Measurements from ENCODE around the gene NLRP7. TPM values are rescaled to one million over a fixed set of nuclear protein-coding genes. Genes with fewer than 3 reads are reported as not detected.
"Not testable (repeated sequence)": the region's sequence is repeated elsewhere in the genome, so short reads cannot be mapped to it uniquely, and the experiment has no call there.

Gene NLRP7
- total and polyA plus RNA-seq, 2 of the 13 experiments (the other 11 are each of a cell fraction or from before 2014, with no cell fraction given), result not detected

DNA sequence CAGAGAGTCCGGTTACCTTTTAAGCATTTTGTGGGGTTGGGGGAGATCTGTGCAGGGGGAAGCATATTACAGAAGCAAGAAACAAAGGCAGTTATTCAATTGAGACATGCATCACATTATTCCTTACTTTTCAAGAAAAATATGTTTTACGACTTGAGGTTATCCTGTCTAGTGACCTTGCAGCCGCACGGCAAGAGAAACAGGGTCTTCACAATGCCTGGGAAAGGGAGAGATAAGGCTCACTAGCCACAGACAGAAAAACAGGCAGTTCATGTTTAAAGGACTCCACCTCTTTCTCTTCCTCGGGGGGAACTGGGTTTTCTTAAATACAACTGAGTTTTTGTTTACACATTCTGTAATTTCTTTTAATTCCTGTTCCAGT is 41.9 kb downstream of the NLRP7 start (continued):
- TF ChIP-seq, protein P1, sequence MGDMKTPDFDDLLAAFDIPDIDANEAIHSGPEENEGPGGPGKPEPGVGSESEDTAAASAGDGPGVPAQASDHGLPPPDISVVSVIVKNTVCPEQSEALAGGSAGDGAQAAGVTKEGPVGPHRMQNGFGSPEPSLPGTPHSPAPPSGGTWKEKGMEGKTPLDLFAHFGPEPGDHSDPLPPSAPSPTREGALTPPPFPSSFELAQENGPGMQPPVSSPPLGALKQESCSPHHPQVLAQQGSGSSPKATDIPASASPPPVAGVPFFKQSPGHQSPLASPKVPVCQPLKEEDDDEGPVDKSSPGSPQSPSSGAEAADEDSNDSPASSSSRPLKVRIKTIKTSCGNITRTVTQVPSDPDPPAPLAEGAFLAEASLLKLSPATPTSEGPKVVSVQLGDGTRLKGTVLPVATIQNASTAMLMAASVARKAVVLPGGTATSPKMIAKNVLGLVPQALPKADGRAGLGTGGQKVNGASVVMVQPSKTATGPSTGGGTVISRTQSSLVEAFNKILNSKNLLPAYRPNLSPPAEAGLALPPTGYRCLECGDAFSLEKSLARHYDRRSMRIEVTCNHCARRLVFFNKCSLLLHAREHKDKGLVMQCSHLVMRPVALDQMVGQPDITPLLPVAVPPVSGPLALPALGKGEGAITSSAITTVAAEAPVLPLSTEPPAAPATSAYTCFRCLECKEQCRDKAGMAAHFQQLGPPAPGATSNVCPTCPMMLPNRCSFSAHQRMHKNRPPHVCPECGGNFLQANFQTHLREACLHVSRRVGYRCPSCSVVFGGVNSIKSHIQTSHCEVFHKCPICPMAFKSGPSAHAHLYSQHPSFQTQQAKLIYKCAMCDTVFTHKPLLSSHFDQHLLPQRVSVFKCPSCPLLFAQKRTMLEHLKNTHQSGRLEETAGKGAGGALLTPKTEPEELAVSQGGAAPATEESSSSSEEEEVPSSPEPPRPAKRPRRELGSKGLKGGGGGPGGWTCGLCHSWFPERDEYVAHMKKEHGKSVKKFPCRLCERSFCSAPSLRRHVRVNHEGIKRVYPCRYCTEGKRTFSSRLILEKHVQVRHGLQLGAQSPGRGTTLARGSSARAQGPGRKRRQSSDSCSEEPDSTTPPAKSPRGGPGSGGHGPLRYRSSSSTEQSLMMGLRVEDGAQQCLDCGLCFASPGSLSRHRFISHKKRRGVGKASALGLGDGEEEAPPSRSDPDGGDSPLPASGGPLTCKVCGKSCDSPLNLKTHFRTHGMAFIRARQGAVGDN (CRISPR knock-in tag; IDR thresholded peaks at IDR 0.05), result no peak
- TF ChIP-seq FLYWCH1 (CRISPR knock-in tag; IDR thresholded peaks at IDR 0.05) (no peak), ZNF205 (CRISPR knock-in tag; IDR thresholded peaks at IDR 0.05) (no peak), HOXA9 (CRISPR knock-in tag; IDR thresholded peaks at IDR 0.05; ENCODE audit: borderline replicate concordance) (no peak), ARNT (IDR thresholded peaks at IDR 0.05) (no peak), ZSCAN31 (CRISPR knock-in tag; IDR thresholded peaks at IDR 0.05; ENCODE audit: low read depth) (no peak), XBP1 (CRISPR knock-in tag; IDR thresholded peaks at IDR 0.05) (no peak), ZSCAN29 (CRISPR knock-in tag; conservative IDR thresholded peaks at IDR 0.05) (no peak), ZNF850 (CRISPR knock-in tag; conservative IDR thresholded peaks at IDR 0.05) (no peak)

DNA sequence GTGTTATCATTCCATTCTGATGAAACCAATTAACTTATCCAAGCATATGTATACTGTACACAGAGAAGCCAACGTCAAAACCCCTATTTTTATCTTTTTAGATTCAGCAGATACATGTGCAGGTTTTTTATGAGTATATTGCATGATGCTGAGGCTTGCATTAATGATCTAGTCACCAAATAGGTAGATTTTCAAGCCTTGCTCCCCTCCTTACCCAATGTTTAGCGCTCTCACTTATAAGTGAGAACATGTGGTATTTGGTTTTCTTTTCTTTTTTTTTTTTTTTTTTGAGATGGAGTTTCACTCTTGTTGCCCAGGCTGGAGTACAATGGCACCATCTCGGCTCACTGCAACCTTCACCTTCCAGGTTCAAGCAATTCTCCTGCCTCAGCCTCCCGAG is 43.1 kb downstream of the NLRP7 start:
- 41% methylated on average over 4 of the region's 4 CpGs for WGBS (ENCODE audit: low lambda C conversion rate)
- H3K9me3 ChIP-seq (ENCODE audit: low read length); BruUV-seq (replicated peaks); H4K20me1 ChIP-seq (ENCODE audit: insufficient read depth, low read length); H3K4me3 ChIP-seq (replicated peaks in 1 of 3; ENCODE audit: insufficient read depth in 1 of 3, low read depth in 2 of 3, low read length in 3 of 3); H3K4me2 ChIP-seq (ENCODE audit: low read depth, low read length); H3K27ac ChIP-seq (ENCODE audit: extremely low read length, insufficient read depth, low read length); H3K36me3 ChIP-seq (replicated peaks in 1 of 2; ENCODE audit: control insufficient read depth in 1 of 2, insufficient read depth in 2 of 2, low read length in 2 of 2); H2AFZ ChIP-seq (ENCODE audit: low read length); intact Hi-C loops (cut with micrococcal nuclease; ENCODE audit: unreplicated experiment); FAIRE-seq; H3K79me2 ChIP-seq (ENCODE audit: insufficient read depth, low read length); H3K9ac ChIP-seq (ENCODE audit: insufficient read depth, low read depth, low read length); in situ Hi-C loops (cut with HindIII; ENCODE audit: extremely low pct_ligation_motif_present, low pct_unique_long_range_greater_than_20kb); H3K4me1 ChIP-seq (ENCODE audit: insufficient read depth, low read length); ATAC-seq; POLR2A ChIA-PET; CTCF ChIA-PET (ENCODE audit: low intra/inter-chr PET ratio, low total read pairs); DNase-seq (ENCODE audit: low spot score): not testable (repeated sequence)
- peaks cover 2 to 16% of the 10 kb centered on the region in 2 experiments; a peak in 2 of 5 replicates for H3K27me3 ChIP-seq (ENCODE audit: control insufficient read depth in 1 of 2, insufficient read depth in 2 of 2, low read length in 2 of 2)
